Islet precursor cell (in vitro differentiated cells): ENCODE data around the gene COX6A1.
A peak's percentile ranks its signal among the peaks of the same experiment; 100 is the strongest.
"Not testable (repeated sequence)": the region's sequence is repeated elsewhere in the genome, so short reads cannot be mapped to it uniquely, and the experiment has no call there.

ENCODE experiments used
- DNase-seq: peaks from one replicate; pipeline ENCODE4 v3.0.0-alpha.2; 2018

Gene COX6A1

DNA sequence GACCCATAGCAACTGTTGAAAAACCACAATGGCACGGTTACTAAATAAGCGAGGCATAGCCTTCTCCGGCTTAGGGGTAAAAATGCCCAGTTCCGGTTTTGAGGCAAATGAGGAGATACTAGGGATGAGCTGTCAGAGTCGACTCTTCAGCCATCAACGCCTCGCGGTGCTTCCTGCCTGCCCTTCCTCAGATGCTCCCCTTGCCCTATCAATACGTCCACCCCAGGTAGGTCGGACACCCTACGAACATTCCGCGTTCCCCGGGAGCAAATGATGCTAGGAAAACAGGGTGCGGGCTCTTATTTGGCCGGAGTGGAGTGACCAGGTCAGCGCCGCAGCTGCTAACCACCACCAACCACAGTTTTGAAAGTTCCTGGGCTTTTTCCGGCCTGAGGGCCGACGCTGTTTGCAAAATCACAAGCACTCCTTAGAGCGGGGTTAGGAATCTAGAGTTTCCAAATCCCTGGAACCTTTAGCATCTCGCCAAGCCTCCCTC lies 30.5 kb downstream of the COX6A1 start:
- DNase-seq, result peak; percentile 76

DNA sequence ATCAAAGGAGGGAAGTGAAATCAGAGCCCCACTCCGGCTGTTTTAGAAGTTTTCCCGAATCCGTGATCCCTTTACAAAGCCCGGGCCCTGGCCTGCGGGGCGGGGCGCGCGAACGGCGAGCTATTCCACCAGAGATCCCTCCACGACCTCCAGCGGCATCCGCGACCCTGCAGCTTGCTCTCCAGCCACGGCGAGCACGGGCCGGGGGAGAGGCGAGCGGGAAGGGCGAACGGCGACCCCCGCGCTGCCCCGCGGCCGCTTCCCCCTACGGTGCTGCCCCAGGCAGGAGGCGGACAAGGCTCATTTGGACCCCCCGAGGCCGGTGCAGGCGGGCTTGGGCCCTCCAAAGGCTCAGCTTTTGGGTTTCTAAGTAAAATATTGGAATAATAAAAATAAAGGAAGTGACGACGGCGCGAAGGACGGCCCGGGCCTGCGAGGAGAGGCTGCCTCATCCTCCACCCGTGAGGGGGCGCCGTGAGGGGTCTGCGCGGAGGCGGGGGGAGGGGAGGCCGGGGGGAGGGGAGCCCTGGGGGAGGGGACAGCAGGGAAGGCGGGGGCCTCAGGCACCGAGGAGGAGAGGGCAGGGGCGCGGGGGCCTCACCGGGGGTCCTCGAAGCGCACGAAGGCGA lies 31.0 kb downstream of the COX6A1 start:
- DNase-seq, result peak; percentile 68

DNA sequence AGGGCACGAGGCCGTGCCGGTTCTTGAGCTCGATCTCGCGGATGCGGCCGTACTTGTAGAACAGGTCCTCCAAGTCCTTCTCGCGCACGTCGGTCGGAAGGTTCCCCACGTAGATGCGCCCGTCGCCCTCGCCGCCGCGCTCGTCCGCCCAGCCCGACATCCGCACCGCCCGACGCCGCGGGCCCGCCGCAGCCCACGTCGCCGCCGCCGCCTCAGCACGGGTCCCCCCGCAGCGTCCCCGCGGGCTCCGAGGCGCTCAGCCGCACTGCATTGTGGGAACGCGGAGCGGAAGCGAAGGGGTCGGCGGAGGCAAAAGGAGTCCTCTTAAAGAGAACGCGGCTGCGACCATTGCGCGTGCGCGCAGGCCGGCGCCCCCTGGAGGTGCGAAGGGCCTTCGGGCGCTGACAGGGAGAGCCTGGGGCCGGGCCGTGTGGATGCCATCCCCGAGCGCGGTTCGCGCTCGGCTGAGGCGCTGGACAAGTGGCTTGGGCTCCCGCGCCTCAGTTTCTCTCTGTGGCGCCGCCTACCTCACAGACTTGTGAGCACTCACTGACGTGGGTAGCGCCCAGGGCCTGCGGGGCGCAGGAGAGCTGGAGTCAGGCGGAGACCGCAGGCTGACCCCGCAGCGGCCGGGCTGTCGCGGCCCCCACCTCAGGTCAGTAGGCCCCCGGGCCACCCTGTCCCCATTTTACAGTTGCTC lies 31.7 kb downstream of the COX6A1 start, which contains the start of gene SRSF9:
Gene SRSF9, minus strand, starts transcription at position 299 of the 700 bp plus-strand sequence. Its CDS starts 139 bp downstream, at position 160.
- DNase-seq, result peak; percentile 99

DNA sequence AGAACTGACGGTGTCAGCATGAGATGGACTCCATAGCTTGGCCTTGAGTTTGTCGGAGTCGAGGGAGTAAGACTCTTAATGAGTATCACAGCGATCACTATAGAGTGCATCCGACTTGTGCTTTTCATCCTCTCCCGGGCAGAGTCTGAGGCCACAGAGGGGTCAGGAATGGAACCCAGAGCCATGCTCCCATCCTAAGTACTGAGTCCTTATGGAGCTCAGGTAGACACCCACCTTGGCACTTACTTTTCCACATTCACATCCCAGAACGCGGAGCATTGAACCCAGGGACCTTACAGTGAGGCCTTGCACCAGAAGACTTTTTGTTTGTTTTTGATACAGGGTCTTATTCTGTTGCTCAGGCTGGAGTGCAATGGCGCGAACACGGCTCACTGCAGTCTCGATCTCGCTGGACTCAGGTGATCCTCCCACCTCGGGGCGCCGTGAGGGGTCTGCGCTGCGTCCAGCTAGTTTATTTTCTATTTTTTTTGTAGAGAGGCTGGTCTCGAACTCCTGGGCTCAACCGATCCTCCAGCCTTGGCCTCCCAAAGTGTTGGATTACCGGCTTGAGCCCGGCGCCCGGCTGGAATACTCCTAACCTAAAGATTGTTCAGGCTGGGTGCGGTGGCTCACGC lies 32.4 kb downstream of the COX6A1 start:
- no peak for DNase-seq

DNA sequence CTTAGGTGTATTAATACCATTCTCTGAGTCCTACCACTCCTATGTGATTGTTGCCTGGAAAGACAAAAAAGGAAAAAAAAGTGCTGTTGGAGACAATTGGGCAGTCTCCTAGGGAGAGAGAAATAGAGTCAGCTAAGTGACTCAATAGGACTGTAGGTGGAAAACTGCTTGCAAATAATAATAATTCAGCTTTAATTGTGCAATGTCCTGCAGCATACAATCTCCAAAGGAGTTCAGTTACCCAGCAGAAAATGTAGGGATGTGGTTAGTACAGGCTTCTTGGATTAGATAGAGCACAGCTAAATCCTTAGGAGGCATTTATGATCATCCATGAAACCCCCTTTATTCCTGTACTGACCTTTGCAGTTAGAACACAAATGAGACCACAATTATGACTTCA lies 34.6 kb downstream of the COX6A1 start:
- DNase-seq, result no peak

DNA sequence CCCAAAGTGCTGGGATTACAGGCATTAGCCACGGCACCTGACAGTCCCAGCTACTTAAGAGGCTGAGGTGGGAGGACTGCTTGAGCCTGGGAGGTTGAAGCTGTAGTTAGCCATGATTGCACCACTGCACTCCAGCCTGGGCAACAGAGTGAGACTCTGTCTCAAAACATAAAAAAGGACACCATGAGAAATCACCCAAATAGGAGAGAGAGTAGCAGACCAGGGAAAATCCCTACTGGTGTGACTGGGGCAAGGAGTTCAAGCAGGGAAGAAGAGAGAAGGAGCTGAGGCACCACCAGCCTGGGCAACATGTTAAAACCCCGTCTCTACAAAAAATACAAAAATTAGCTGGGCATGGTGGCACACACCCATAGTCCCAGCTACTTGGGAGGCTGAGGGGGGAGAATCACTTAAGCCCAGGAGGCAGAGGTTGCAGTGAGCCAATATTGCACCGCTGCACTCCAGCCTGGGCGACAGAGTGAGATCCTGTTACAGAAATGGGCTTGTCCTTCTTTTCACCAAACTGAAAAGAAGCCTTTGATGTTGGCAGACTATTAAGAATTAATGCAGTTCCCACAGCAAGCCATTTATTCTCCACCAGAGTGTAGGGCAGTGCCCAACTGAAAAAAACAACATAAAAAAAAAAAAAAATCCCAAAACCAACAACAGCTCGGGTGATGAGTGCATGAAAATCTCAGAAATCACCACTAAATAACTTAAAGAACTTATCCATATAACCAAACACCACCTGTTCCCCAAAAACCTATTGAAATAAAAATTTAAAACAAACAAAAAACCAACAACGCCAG lies 36.1 kb downstream of the COX6A1 start:
- no peak for DNase-seq

DNA sequence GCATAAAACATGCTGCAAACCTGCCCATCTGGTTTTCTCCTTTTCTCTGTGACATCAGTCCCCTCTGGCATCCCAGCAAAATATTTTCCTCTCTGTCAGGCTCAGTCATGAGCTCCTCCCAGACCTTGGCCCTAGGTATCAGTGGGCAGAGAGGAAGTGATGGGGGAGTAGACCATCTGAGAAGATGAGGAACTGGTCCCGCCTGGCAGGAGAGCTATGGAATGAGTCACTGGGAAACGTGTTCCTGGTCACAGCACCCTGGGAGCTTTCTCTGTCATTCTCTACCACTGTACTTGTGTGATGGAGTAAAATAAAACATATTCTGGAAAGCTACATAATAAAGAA lies 36.7 kb downstream of the COX6A1 start:
- peak; percentile 97 for DNase-seq

DNA sequence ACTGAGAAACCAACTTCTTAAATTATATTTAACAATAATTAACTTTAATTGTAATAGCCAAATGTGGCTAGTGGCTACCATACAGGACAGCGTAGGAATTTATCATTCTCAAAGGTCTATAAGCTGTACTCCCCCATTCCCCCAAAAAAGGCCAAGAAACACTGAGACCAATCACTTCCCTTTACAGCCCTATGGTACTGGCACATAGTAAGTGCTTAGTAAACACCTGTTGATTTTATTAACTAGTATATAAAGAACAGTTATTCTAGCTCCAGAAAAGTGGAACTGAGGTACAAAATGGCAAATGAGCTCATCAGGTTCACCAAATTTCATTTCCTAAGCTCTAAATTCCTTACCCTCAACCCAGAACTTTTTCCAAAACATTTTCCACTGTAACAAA lies 37.7 kb downstream of the COX6A1 start:
- no peak for DNase-seq

DNA sequence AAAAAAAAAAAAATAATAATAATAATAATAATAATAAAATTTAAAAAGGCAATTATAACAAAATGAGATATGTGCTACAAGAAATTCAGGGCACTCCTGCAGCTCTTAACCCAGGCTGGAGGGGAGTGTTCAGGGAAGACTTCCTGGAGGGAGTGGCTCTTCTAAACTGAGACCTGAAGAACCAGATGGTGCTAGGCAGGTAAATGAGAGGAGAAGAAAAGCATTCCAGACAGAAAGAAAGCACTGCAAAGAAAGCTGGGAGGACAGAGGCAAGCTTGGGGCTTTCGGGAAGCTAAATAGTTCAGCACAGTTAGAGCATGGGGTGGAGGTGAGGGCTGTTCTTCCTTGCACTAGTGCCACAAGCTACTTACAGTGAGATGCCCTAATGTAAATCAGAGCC lies 41.5 kb downstream of the COX6A1 start:
- no peak for DNase-seq

DNA sequence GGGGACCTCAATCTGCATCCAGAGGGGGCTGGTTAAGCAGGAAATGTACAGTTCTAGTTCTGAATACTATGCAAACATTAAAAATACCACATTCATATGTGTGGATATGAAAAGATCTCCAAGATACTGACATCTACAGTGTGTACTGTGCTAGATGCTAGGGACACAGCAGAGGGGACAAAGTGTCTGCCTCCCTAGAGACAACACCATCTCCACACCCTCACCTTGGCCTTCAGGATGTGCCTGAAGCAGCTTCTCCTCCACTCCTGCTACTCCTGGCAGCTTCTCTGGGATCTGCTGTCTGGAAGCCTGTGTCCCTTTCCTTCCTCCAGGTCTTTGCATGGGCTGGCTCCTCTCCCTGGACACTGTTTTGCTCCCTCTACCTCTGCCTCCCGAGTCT lies 42.3 kb downstream of the COX6A1 start:
- DNase-seq, result no peak

DNA sequence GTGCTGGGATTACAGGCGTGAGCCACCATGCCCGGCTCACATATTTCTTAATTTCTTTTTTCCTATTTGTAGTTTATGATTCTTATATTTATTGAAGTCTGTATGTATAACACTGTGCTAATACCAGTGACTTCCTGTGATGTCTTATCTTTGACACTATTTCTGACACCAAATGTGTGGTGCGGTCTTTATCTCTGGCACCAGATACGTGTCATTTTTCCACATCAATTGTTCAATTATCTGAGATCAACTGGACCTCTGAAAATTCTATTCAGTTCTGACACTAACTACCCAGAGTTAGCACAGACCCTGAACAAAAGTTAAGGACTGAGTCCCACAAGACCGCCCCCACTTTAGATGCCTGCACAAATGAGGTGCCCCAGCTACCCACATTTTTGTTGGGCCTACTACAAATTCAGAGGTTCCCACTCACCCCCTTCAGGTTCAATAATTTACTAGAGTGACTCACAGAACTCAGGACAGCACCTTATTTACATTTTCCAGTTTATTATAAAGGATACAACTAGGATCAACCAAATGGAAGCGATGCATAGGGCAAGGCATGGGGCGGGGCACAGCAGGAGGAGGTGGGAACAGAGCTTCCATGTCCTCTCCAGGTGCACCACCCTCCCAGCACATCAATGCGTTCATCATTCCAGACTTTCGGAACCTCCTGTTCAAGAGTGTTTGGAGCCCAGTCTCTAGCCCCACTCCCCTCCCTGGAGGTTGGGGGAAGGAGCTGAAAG lies 43.3 kb downstream of the COX6A1 start:
- no peak for DNase-seq

DNA sequence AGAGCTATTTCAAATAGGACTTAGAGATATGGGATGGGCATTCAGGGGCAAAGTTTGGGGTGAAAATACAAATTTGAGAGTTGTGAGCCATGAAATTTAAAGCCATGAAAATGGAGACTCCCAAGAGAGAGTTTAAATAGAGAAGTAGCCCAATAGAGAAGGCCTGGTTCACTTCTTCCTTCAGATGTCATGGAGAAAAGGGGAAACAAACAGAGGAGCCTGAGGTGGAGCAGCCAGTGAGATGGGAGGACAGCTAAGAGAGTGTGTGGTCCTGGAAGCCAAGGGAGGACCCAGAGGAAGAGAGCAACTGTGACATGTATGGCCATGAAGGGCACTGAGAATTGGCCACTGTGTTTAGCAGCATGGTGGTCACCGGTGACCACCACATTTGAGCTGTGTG lies 45.7 kb downstream of the COX6A1 start:
- DNase-seq, result no peak

DNA sequence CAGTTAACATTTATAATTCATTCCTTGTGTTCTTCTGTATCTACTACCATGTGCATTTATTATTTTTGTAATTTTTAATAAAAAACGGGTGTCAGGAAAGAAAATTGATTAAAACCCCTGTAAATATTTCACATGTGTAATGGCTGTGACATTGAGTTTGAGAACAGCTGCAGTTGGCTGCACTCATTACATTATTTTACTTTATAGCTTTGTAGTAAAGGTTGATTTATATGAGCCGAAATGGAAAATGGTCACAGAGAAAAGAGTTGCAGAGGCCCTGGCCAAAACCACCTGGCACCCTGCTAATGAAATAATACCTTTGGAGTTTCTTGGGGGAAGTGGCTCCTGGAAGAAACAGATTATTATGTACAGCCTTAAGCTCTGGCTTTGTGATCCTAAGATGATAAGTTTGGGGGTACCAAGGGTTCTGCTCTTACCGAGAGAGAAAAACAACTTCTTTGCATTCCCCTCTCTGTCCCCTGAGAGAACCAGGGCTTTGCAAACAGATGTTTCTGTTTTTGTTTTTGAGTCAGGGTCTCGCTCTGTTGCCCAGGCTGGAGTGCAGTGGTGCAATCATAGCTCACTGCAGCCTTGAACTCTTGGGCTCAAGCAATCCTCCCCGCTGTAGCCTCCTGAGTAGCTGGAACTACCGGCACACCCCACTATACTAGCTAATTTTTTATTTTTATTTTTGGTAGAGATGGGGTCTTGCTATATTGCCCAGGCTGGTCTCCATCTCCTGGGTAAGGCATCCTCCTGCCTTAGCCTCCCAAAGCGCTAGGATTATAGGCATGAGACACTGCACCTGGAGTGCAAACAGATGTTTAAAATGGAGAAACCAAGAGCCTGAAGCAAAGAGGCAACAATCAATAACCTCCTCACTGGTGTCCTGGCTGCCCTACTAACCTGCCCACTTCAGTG lies 48.3 kb downstream of the COX6A1 start:
- DNase-seq, result no peak

DNA sequence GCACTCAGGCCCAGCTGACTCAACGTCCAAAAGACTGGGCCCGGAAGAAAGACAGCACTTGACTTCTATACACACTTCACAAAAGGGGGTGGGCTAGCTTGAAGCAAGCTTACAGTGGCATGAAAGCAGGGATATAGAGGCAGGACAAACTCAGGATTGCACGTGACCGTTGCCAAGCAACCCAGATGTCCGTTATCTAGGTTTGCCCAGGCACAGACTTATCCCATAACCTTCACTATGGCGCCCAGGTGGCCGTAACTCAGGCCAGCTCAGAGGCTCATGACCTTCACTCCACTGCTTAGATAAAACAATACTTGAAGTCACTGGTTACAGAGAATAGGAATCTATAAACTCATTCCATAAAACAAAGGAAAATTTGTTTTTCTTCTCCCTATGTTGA lies 49.6 kb downstream of the COX6A1 start:
- DNase-seq, result not testable (repeated sequence)

DNA sequence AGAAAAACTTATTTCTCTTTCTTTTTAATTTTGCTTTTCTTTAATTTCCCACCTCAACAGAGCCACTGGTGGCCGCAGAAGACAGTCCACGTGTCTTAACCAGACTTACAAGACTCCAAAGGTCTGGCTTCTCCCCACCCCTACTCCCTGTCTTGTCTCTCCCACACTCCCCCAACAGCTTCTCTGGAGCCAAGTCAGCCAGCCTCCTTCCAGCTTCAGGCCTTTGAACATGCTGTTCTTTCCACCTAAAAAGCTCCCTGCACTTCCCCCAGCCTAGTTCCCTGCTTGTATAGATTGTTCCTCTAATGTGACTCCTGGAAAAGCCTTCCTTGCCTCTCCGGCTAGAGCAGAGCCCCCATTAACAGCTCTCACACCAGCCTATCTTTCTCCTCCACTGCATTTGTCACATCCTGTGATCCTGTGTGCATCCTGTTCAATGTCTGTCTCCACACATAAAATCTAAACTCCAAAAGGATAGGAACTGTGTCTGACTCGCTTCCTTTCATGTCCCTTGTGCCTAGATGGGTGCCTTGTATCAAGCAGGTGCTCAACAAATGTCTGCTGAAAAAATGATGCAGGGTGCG lies 50.2 kb downstream of the COX6A1 start:
- no peak for DNase-seq

DNA sequence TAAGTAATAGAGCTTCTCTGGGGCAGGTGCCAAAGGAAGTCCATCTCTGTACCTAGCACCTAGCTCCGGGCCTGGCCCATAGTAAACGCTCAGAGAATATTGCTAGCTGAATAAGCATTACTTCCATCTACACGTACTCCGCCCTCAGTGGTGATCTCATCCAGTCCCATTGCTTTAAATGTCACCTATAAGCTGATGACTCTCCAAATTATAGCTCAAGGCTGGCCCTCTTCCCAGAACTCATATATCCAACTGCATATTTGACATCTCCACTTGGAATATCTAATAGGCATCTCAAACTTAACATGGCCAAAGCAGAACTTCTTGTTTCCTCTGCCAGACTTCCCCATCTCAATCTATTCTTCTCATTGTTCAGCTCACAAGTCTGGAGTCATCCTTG lies 51.1 kb downstream of the COX6A1 start:
- DNase-seq, result no peak

DNA sequence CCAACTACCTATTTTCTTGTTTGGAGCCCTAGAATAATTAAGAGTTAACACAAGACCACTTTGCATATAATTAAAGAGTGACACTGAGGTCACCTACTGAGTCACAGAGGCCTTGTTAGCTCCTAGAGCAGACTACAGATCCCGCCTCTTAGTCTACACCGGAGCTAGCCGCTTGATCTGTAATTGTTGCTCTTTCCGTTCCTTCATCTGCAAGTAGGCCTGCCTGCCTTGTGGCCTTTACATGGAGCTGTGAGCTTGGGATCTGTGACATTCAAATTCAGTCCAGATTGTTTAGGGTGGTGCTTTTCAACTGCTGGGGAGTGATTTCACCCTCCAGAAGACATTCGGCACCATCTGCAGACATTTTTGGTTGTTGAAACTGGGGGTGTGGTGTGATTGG lies 52.4 kb downstream of the COX6A1 start:
- no peak for DNase-seq
